K562 (cell line): Measurements from ENCODE around the gene ATXN7L2. TPM values are rescaled to one million over a fixed set of nuclear protein-coding genes. Genes with fewer than 3 reads are reported as not detected.

Experiments
- BACH1 ChIP-seq: fragments of 200-800 bp; sonication (Bioruptor generic); IDR thresholded peaks from 2 replicates; pipeline ENCODE4 v1.6.1; 2016; ENCODE audit warnings: missing genetic modification characterization, missing compliant biosample characterization
- BCL6 ChIP-seq: fragments of 250-450 bp; sonication (Bioruptor Pico); IDR thresholded peaks from 2 replicates; pipeline ENCODE4 v1.4.0; 2020
- CBX8 ChIP-seq: fragments of 200-600 bp; sonication (generic); IDR thresholded peaks from 2 replicates; pipeline ENCODE4 v1.6.1; 2012; ENCODE audit warnings: borderline replicate concordance, mixed run types, low read depth, mild to moderate bottlenecking, moderate library complexity, mixed read lengths, low read length, control low read depth, inconsistent platforms; ENCODE audit not compliant: poor library complexity, severe bottlenecking; ENCODE audit errors: extremely low read depth
- CTBP1 ChIP-seq: fragments of 450-650 bp; IDR thresholded peaks from 2 replicates; pipeline ENCODE4 v1.6.1; 2016; ENCODE audit warnings: borderline replicate concordance
- ESRRA ChIP-seq: fragments of 450-650 bp; IDR thresholded peaks from 2 replicates; pipeline ENCODE4 v1.6.1; 2014; ENCODE audit warnings: low read depth, mild to moderate bottlenecking, moderate library complexity, borderline replicate concordance
- ETS2 ChIP-seq: IDR thresholded peaks from 2 replicates; pipeline ENCODE4 v1.6.1; 2016; ENCODE audit warnings: borderline replicate concordance, missing genetic modification characterization, mild to moderate bottlenecking, moderate library complexity, missing compliant biosample characterization; ENCODE audit not compliant: poor library complexity, severe bottlenecking
- HEY1 ChIP-seq: fragments of 250-450 bp; sonication (Bioruptor Pico); IDR thresholded peaks from 2 replicates; pipeline ENCODE4 v1.5.0; 2020; ENCODE audit warnings: mild to moderate bottlenecking, moderate library complexity, borderline replicate concordance
- IFI16 ChIP-seq: fragments of 250-450 bp; sonication (Bioruptor Pico); IDR thresholded peaks from 2 replicates; pipeline ENCODE4 v2.1.2; 2022; ENCODE audit warnings: mild to moderate bottlenecking, inconsistent platforms
- JUN ChIP-seq, 2 experiments: sonication (generic) in 1 of 2; formaldehyde crosslinking in 1 of 2; IDR thresholded peaks; 2 replicates each; pipeline versions ENCODE4 v1.6.1 to v1.8.0; 2012 to 2022; ENCODE audit warnings: borderline replicate concordance in 2 of 2, mild to moderate bottlenecking in 2 of 2, improper control_type of control experiment in 1 of 2, low read depth in 1 of 2, low read length in 1 of 2, missing genetic modification reagents in 1 of 2
- KAT8 ChIP-seq: fragments of 450-650 bp; IDR thresholded peaks from 2 replicates; pipeline ENCODE4 v1.6.1; 2016; ENCODE audit warnings: low read depth, mild to moderate bottlenecking
- MCM7 ChIP-seq, 2 experiments: fragments of 450-650 bp; IDR thresholded peaks; 2 replicates each; pipeline ENCODE4 v1.6.1; 2016 to 2018
- MECOM ChIP-seq: fragments of 250-450 bp; sonication (Bioruptor Pico); IDR thresholded peaks from 2 replicates; pipeline ENCODE4 v1.8.0; 2022; ENCODE audit warnings: inconsistent platforms
- MYNN ChIP-seq, 2 experiments: sonication (generic); formaldehyde crosslinking in 1 of 2; IDR thresholded peaks; 2 replicates each; pipeline versions ENCODE4 v1.5.0 to v1.6.1; 2016 to 2020; ENCODE audit warnings: antibody characterized with exemption in 1 of 2, missing genetic modification reagents in 1 of 2
- PHF21A ChIP-seq: fragments of 450-650 bp; IDR thresholded peaks from 2 replicates; pipeline ENCODE4 v1.6.1; 2017; ENCODE audit warnings: low read depth, borderline replicate concordance
- PML ChIP-seq: IDR thresholded peaks from 2 replicates; pipeline ENCODE4 v1.6.1; 2012; ENCODE audit warnings: low read length, inconsistent platforms
- PTRF ChIP-seq: fragments of 450-650 bp; IDR thresholded peaks from 2 replicates; pipeline ENCODE4 v1.6.1; 2016; ENCODE audit warnings: mild to moderate bottlenecking, missing genetic modification characterization, missing compliant biosample characterization
- SIN3B ChIP-seq: fragments of 450-650 bp; IDR thresholded peaks from 2 replicates; pipeline ENCODE4 v1.6.1; 2017; ENCODE audit warnings: low read depth, mild to moderate bottlenecking, moderate library complexity
- SRF ChIP-seq, 2 experiments: fragments of 250-450, 450-650 bp in 1 of 2; sonication (Bioruptor Pico) in 1 of 2; sonication (generic) in 1 of 2; formaldehyde crosslinking; IDR thresholded peaks; 2 replicates each; pipeline versions ENCODE4 v1.5.0 to v1.5.1; 2020 to 2022; ENCODE audit warnings: mild to moderate bottlenecking in 1 of 2, missing genetic modification reagents in 1 of 2
- THRAP3 ChIP-seq: fragments of 450-650 bp; IDR thresholded peaks from 2 replicates; pipeline ENCODE4 v1.6.1; 2016; ENCODE audit warnings: mild to moderate bottlenecking, inconsistent platforms, borderline replicate concordance
- ZBTB17 ChIP-seq: fragments of 450-650 bp; formaldehyde crosslinking; IDR thresholded peaks from 2 replicates; pipeline ENCODE4 v1.4.0; 2020; ENCODE audit warnings: mild to moderate bottlenecking
- ZNF24 ChIP-seq: fragments of 450-650 bp; IDR thresholded peaks from 2 replicates; pipeline ENCODE4 v1.6.1; 2016
- ZNF695 ChIP-seq: fragments of 450-650 bp; formaldehyde crosslinking; IDR thresholded peaks from 2 replicates; pipeline ENCODE4 v1.4.0; 2020; ENCODE audit warnings: mild to moderate bottlenecking, moderate library complexity
- polyA plus RNA-seq, 8 experiments: library from polyadenylated mRNA; depleted of rRNA in 4 of 8; stranded (reverse) in 5 of 8; unstranded in 3 of 8; fragments of >200 nt; fragmentation: Nextera tagmentation in 2 of 8; fragmentation: Illumina TruSeq in 1 of 8; extraction: Ambion mirVana in 2 of 8; extraction: Trizol in 1 of 8; gene quantifications; 2 replicates each; pipeline versions ENCODE4 v1.2.1 to v1.2.3, GENCODE V29; 2011 to 2014; ENCODE audit warnings: inconsistent platforms in 1 of 8, missing spikeins in 1 of 8
- total RNA-seq, 7 experiments: library from RNA; depleted of rRNA in 6 of 7; stranded (reverse); fragments of >200 nt in 6 of 7; fragmentation: Illumina TruSeq in 2 of 7; extraction: Trizol in 2 of 7; gene quantifications; 2 replicates each; pipeline versions ENCODE4 v1.2.1 to v1.2.3, GENCODE V29; 2011 to 2021; ENCODE audit warnings: low replicate concordance in 1 of 7
- TF ChIP-seq, protein P1 (sequence below): fragments of 450-650 bp; IDR thresholded peaks from 2 replicates; pipeline ENCODE4 v1.6.1; 2017; ENCODE audit warnings: antibody characterized with exemption
- TF ChIP-seq, protein P2 (sequence below), 3 experiments: fragments of 200-800 bp in 1 of 3; fragments of 250-450 bp in 1 of 3; fragments of 450-650 bp in 1 of 3; sonication (Bioruptor Pico) in 1 of 3; sonication (Bioruptor generic) in 1 of 3; formaldehyde crosslinking in 1 of 3; IDR thresholded peaks; 2 replicates each; pipeline versions ENCODE4 v1.6.1 to v1.8.0; 2016 to 2022; ENCODE audit warnings: mild to moderate bottlenecking in 2 of 3, missing genetic modification characterization in 2 of 3, missing compliant biosample characterization in 1 of 3, moderate library complexity in 1 of 3

The ATXN7L2 gene
- total and polyA plus RNA-seq, 9 of the 15 experiments (the other 6 are each of a cell fraction or from before 2014, with no cell fraction given): 0.21 to 10.4 (median 5.8) TPM

DNA sequence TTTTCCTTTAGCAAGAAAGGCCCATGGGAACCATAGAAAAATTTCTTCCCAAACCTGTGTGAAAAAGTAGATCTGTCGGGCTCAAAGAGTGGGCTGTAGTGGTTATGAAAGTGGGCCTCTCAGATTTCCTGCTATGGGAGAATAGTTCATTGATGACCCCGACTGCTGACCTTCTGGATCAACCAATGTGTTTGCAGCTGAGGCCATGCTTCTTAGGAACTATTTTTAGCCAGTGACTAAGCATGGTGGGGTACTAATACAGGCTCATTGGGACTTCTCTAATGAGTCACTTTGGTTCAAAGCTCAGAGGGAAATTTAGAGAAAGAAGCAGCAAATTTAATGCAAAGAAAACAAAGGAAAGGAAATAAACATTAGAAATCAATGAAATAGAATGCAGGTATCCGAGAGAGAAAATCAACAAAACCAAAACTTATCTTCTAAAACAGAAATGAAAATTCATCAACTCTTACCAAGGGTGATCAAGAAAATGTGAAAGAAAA lies 44.9 kb upstream of the ATXN7L2 start (continued):
- TF ChIP-seq ZBTB17 (CRISPR knock-in tag) (no peak), ZNF695 (CRISPR knock-in tag) (no peak), BCL6 (no peak), SIN3B (no peak), PML (no peak), JUN (IDR thresholded peaks at IDR 0.05; ENCODE audit: borderline replicate concordance, low read depth, low read length) (peak; percentile 81), JUN (CRISPR knock-in tag; IDR thresholded peaks at IDR 0.05; ENCODE audit: borderline replicate concordance) (no peak), MYNN (IDR thresholded peaks at IDR 0.05) (no peak), MYNN (CRISPR knock-in tag; IDR thresholded peaks at IDR 0.05) (no peak), KAT8 (no peak), PHF21A (no peak), IFI16 (CRISPR knock-in tag) (no peak), CTBP1 (no peak), SRF (CRISPR knock-in tag; IDR thresholded peaks at IDR 0.05) (no peak), HEY1 (CRISPR knock-in tag) (no peak), MECOM (CRISPR knock-in tag) (no peak), ESRRA (0 out of 2 replicates have a peak, but pooled peaks have one; percentile 15), THRAP3 (no peak), CBX8 (no peak), MCM7 (IDR thresholded peaks at IDR 0.05) (no peak), ETS2 (tag) (no peak), BACH1 (tag) (peak; percentile 55; the same call in 1 of the 2 replicates), PTRF (tag) (no peak), ZNF24 (no peak)
- TF ChIP-seq, protein P1, sequence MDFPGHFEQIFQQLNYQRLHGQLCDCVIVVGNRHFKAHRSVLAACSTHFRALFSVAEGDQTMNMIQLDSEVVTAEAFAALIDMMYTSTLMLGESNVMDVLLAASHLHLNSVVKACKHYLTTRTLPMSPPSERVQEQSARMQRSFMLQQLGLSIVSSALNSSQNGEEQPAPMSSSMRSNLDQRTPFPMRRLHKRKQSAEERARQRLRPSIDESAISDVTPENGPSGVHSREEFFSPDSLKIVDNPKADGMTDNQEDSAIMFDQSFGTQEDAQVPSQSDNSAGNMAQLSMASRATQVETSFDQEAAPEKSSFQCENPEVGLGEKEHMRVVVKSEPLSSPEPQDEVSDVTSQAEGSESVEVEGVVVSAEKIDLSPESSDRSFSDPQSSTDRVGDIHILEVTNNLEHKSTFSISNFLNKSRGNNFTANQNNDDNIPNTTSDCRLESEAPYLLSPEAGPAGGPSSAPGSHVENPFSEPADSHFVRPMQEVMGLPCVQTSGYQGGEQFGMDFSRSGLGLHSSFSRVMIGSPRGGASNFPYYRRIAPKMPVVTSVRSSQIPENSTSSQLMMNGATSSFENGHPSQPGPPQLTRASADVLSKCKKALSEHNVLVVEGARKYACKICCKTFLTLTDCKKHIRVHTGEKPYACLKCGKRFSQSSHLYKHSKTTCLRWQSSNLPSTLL: no peak
- TF ChIP-seq, protein P2, sequence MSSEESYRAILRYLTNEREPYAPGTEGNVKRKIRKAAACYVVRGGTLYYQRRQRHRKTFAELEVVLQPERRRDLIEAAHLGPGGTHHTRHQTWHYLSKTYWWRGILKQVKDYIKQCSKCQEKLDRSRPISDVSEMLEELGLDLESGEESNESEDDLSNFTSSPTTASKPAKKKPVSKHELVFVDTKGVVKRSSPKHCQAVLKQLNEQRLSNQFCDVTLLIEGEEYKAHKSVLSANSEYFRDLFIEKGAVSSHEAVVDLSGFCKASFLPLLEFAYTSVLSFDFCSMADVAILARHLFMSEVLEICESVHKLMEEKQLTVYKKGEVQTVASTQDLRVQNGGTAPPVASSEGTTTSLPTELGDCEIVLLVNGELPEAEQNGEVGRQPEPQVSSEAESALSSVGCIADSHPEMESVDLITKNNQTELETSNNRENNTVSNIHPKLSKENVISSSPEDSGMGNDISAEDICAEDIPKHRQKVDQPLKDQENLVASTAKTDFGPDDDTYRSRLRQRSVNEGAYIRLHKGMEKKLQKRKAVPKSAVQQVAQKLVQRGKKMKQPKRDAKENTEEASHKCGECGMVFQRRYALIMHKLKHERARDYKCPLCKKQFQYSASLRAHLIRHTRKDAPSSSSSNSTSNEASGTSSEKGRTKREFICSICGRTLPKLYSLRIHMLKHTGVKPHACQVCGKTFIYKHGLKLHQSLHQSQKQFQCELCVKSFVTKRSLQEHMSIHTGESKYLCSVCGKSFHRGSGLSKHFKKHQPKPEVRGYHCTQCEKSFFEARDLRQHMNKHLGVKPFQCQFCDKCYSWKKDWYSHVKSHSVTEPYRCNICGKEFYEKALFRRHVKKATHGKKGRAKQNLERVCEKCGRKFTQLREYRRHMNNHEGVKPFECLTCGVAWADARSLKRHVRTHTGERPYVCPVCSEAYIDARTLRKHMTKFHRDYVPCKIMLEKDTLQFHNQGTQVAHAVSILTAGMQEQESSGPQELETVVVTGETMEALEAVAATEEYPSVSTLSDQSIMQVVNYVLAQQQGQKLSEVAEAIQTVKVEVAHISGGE (CRISPR knock-in tag; IDR thresholded peaks at IDR 0.05): no peak
